BE2C (cell line): ENCODE data around the gene NKX2-2.

Experiments used
- DNase-seq: peaks from one replicate; pipeline ENCODE4 v3.0.0-alpha.2; 2020
- H3K27me3 ChIP-seq: fragments of 250-450 bp; sonication (Bioruptor Pico); 2 replicates; pipeline ENCODE4 v1.5.1; 2020; ENCODE audit warnings: mild to moderate bottlenecking
- H3K36me3 ChIP-seq: fragments of 250-450 bp; sonication (Bioruptor Pico); 2 replicates; pipeline ENCODE4 v1.5.1; 2020; ENCODE audit warnings: mild to moderate bottlenecking
- H3K4me1 ChIP-seq: fragments of 250-450 bp; sonication (Bioruptor Pico); 2 replicates; pipeline ENCODE4 v1.5.1; 2020
- H3K4me3 ChIP-seq: 2 replicates; pipeline ENCODE4 v1.5.1; 2011; ENCODE audit warnings: low read depth, low read length
- H3K9me3 ChIP-seq: fragments of 250-450 bp; sonication (Bioruptor Pico); 2 replicates; pipeline ENCODE4 v1.5.1; 2020
- CTCF ChIP-seq: IDR thresholded peaks from 2 replicates; pipeline ENCODE4 v1.5.1; 2012; ENCODE audit warnings: mild to moderate bottlenecking, low read depth, low read length

NKX2-2 gene

GRCh38 chr20:21520702-21521595, 7.1 kb upstream of the NKX2-2 start:
- H3K27me3 ChIP-seq = peaks cover 97% of the 10 kb centered on the region
- no peaks in the 10 kb centered on the region for H3K36me3 ChIP-seq
- TF ChIP-seq CTCF = no peak
- DNase-seq = no peak
- H3K4me3 ChIP-seq = no peak overlapping the region
- H3K4me1 ChIP-seq = no peaks in the 10 kb centered on the region
- H3K9me3 ChIP-seq = no peaks in the 10 kb centered on the region

- H3K36me3 ChIP-seq = no peaks in the 10 kb centered on the region
- no peak overlapping the region for H3K4me3 ChIP-seq
- TF ChIP-seq CTCF = no peak
- H3K9me3 ChIP-seq = no peaks in the 10 kb centered on the region
- DNase-seq = no peak
- no peaks in the 10 kb centered on the region for H3K4me1 ChIP-seq
- H3K27me3 ChIP-seq = peaks cover 94% of the 10 kb centered on the region
These were observed 5.3 kb upstream of the NKX2-2 start for GRCh38 chr20:21519136-21519584.

DNA sequence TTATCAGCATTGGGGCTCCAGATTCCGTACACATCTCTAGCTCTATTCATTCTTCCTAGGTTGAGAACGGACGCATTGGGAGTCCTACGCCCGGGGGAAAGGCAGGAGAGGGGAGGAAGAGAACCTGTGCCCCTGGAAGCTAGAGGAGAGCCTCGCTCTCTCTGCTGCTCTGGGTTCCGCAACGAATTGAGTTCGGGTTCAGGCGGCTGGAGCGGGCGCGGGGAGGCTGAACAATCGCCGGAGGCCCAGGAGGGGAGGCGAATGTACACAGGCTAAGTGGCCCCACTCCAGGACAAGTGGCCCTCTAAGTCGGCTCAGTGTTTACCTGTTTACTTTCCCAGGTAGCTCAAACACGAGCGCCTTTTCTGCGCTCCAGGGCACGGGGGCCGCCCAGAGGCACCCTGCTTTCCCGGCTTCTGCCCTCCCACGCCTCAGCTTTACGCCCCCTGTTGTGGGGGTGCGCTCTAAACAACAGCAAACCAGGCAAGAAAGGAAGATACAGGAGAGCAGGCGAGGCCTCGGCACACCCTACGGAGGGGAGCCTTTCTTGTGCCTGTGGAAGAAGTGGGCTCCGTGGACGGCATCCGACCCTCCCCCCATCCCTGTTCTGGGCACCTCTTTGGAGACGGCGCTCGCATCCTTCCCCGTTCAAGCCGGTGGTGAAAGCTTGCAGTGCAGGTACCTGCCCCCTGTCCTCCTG, 4.6 kb upstream of the NKX2-2 start:
- Histone ChIP-seq H3K27me3 (peaks cover 93% of the 10 kb centered on the region), H3K4me3 (no peak overlapping the region)
- DNase-seq = no peak

DNA sequence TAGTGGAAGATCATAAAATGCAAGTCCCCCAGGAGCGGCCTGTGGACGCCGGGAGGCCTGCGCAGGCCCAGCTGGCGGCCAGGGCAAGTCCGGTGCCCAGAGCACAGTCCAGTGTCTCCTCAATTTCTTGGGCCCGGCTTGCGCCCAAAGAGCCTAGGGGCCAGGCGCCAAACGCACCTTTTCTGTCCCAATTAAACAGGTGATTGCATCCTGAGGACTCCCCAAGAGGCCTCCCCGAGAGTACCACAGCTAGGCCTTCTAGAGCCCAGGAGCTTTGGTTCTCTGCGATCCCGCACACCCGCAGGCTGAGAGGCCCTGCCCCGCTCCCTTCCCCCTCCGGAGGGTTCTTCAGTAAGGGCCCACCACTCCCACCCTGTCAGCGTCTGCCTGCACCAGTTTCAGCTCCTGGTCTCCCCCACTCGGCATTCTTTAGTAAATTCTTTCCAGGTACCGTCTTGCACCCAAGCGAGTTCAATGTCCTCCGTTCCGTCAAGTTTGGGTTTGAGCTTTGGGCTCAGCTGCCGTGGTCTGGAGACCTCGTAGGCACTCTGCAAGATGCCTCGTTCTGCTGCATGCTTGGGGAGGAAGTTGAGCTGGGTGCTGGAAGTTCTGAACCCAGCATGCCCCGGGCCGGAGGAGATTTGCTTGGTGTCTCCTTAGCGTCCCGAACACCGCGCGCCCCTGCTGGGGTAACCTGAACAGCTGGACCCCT, 3.9 kb upstream of the NKX2-2 start:
- Histone ChIP-seq H3K27me3 (peaks cover 93% of the 10 kb centered on the region), H3K9me3 (no peaks in the 10 kb centered on the region), H3K4me3 (no peak overlapping the region), H3K4me1 (no peaks in the 10 kb centered on the region), H3K36me3 (no peaks in the 10 kb centered on the region)
- no peak for TF ChIP-seq CTCF
- no peak for DNase-seq

More for the DNA sequence above, 4.6 kb upstream of the NKX2-2 start:
- no peaks in the 10 kb centered on the region for H3K9me3 ChIP-seq
- H3K36me3 ChIP-seq = no peaks in the 10 kb centered on the region
- H3K4me1 ChIP-seq = no peaks in the 10 kb centered on the region
- no peak for TF ChIP-seq CTCF

- H3K4me3 ChIP-seq = no peak overlapping the region
- no peak for TF ChIP-seq CTCF
- no peaks in the 10 kb centered on the region for H3K4me1 ChIP-seq
These were observed 3.1 kb upstream of the NKX2-2 start for GRCh38 chr20:21516861-21517565.

More at GRCh38 chr20:21516861-21517565, 3.1 kb upstream of the NKX2-2 start:
- Histone ChIP-seq H3K9me3 (no peaks in the 10 kb centered on the region), H3K27me3 (peaks cover 93% of the 10 kb centered on the region), H3K36me3 (no peaks in the 10 kb centered on the region)
- DNase-seq = no peak
